ENCODE results near the gene SH3GL2.

Gene SH3GL2

GRCh38 chr9:17594961-17595360 is 16.1 kb downstream of the SH3GL2 start:
- H3K4me1 ChIP-seq (ENCODE audit: control insufficient read depth, low read depth, low read length): no peaks in the 10 kb centered on the region
- H2AK5ac ChIP-seq (ENCODE audit: low read length): no peak overlapping the region
- no peak overlapping the region for H3K4ac ChIP-seq (ENCODE audit: low read depth, low read length)
- no peak overlapping the region for H3K23ac ChIP-seq (ENCODE audit: low read length)
- no peaks in the 10 kb centered on the region for H3K79me1 ChIP-seq (ENCODE audit: low read length)
- H3K4me2 ChIP-seq (ENCODE audit: low read length): no peak overlapping the region
- H3K4me3 ChIP-seq (ENCODE audit: low read length): no peak overlapping the region
- no peak for DNase-seq
- H3K27me3 ChIP-seq (ENCODE audit: insufficient read depth, low read length, poor library complexity): no peaks in the 10 kb centered on the region
- no peaks in the 10 kb centered on the region for H3K79me2 ChIP-seq (ENCODE audit: control insufficient read depth, insufficient read depth, low read length)
- no peak overlapping the region for H4K5ac ChIP-seq (ENCODE audit: low read length)
- H3K9ac ChIP-seq (ENCODE audit: low read length): no peak overlapping the region
- no peak overlapping the region for H2BK15ac ChIP-seq (replicated peaks; ENCODE audit: low read depth)
- H4K8ac ChIP-seq (ENCODE audit: low read depth, low read length): no peak overlapping the region
- no peak overlapping the region for H2BK5ac ChIP-seq (ENCODE audit: low read length)
- no peak overlapping the region for H3K56ac ChIP-seq (ENCODE audit: low read length)
- H3K18ac ChIP-seq (ENCODE audit: low read length): no peak overlapping the region
- no CpG with 5 or more reads among the region's 3 CpGs for WGBS (ENCODE audit: extremely low coverage, insufficient coverage, low lambda C conversion rate)
- H2BK120ac ChIP-seq (ENCODE audit: low read depth, low read length): no peak overlapping the region
- no peak overlapping the region for H3K27ac ChIP-seq (ENCODE audit: low read depth, low read length)
- H3K36me3 ChIP-seq (ENCODE audit: control insufficient read depth, insufficient read depth, low read length): no peaks in the 10 kb centered on the region

GRCh38 chr9:17597977-17598376 is 19.1 kb downstream of the SH3GL2 start:
- no peak for DNase-seq
- no CpG with 5 or more reads among the region's 3 CpGs for WGBS (ENCODE audit: extremely low coverage, insufficient coverage, low lambda C conversion rate)
- no peak overlapping the region for H2BK5ac ChIP-seq (ENCODE audit: low read length)
- no peaks in the 10 kb centered on the region for H3K27me3 ChIP-seq (ENCODE audit: insufficient read depth, low read length, poor library complexity)
- no peaks in the 10 kb centered on the region for H3K79me2 ChIP-seq (ENCODE audit: control insufficient read depth, insufficient read depth, low read length)
- no peak overlapping the region for H3K23ac ChIP-seq (ENCODE audit: low read length)
- H3K18ac ChIP-seq (ENCODE audit: low read length): no peak overlapping the region
- no peak overlapping the region for H4K8ac ChIP-seq (ENCODE audit: low read depth, low read length)
- H3K4me2 ChIP-seq (ENCODE audit: low read length): no peak overlapping the region
- H3K79me1 ChIP-seq (ENCODE audit: low read length): no peaks in the 10 kb centered on the region
- H3K4ac ChIP-seq (ENCODE audit: low read depth, low read length): no peak overlapping the region
- no peak overlapping the region for H3K56ac ChIP-seq (ENCODE audit: low read length)
- H3K36me3 ChIP-seq (ENCODE audit: control insufficient read depth, insufficient read depth, low read length): no peaks in the 10 kb centered on the region
- no peak overlapping the region for H3K9ac ChIP-seq (ENCODE audit: low read length)
- no peak overlapping the region for H3K27ac ChIP-seq (ENCODE audit: low read depth, low read length)
- no peak overlapping the region for H2AK5ac ChIP-seq (ENCODE audit: low read length)
- H2BK15ac ChIP-seq (replicated peaks; ENCODE audit: low read depth): no peak overlapping the region
- no peaks in the 10 kb centered on the region for H3K4me1 ChIP-seq (ENCODE audit: control insufficient read depth, low read depth, low read length)
- H3K4me3 ChIP-seq (ENCODE audit: low read length): no peak overlapping the region
- H2BK120ac ChIP-seq (ENCODE audit: low read depth, low read length): no peak overlapping the region
- no peak overlapping the region for H4K5ac ChIP-seq (ENCODE audit: low read length)

GRCh38 chr9:17600962-17601593 is 22.2 kb downstream of the SH3GL2 start:
- H3K4ac ChIP-seq (ENCODE audit: low read depth, low read length): no peak overlapping the region
- no peak overlapping the region for H2BK120ac ChIP-seq (ENCODE audit: low read depth, low read length)
- DNase-seq: no peak
- no peak overlapping the region for H3K56ac ChIP-seq (ENCODE audit: low read length)
- no CpG with 5 or more reads among the region's 5 CpGs for WGBS (ENCODE audit: extremely low coverage, insufficient coverage, low lambda C conversion rate)
- H4K5ac ChIP-seq (ENCODE audit: low read length): no peak overlapping the region
- H2BK5ac ChIP-seq (ENCODE audit: low read length): no peak overlapping the region
- H3K27ac ChIP-seq (ENCODE audit: low read depth, low read length): no peak overlapping the region
- H3K4me1 ChIP-seq (ENCODE audit: control insufficient read depth, low read depth, low read length): no peaks in the 10 kb centered on the region
- H3K4me3 ChIP-seq (ENCODE audit: low read length): no peak overlapping the region
- no peak overlapping the region for H3K4me2 ChIP-seq (ENCODE audit: low read length)
- no peak overlapping the region for H2BK15ac ChIP-seq (replicated peaks; ENCODE audit: low read depth)
- no peaks in the 10 kb centered on the region for H3K36me3 ChIP-seq (ENCODE audit: control insufficient read depth, insufficient read depth, low read length)
- H3K18ac ChIP-seq (ENCODE audit: low read length): no peak overlapping the region
- no peaks in the 10 kb centered on the region for H3K79me1 ChIP-seq (ENCODE audit: low read length)
- no peak overlapping the region for H2AK5ac ChIP-seq (ENCODE audit: low read length)
- H3K23ac ChIP-seq (ENCODE audit: low read length): no peak overlapping the region
- no peak overlapping the region for H3K9ac ChIP-seq (ENCODE audit: low read length)
- no peaks in the 10 kb centered on the region for H3K27me3 ChIP-seq (ENCODE audit: insufficient read depth, low read length, poor library complexity)
- no peaks in the 10 kb centered on the region for H3K79me2 ChIP-seq (ENCODE audit: control insufficient read depth, insufficient read depth, low read length)
- H4K8ac ChIP-seq (ENCODE audit: low read depth, low read length): no peak overlapping the region

GRCh38 chr9:17604556-17604955 is 25.7 kb downstream of the SH3GL2 start:
- Histone ChIP-seq H3K79me2 (ENCODE audit: control insufficient read depth, insufficient read depth, low read length) (no peaks in the 10 kb centered on the region), H2BK120ac (ENCODE audit: low read depth, low read length) (no peak overlapping the region), H2AK5ac (ENCODE audit: low read length) (no peak overlapping the region), H2BK15ac (replicated peaks; ENCODE audit: low read depth) (no peak overlapping the region), H4K8ac (ENCODE audit: low read depth, low read length) (no peak overlapping the region), H3K4me2 (ENCODE audit: low read length) (no peak overlapping the region), H3K18ac (ENCODE audit: low read length) (no peak overlapping the region), H2BK5ac (ENCODE audit: low read length) (no peak overlapping the region), H3K27me3 (ENCODE audit: insufficient read depth, low read length, poor library complexity) (no peaks in the 10 kb centered on the region), H3K4ac (ENCODE audit: low read depth, low read length) (no peak overlapping the region), H3K9ac (ENCODE audit: low read length) (no peak overlapping the region), H3K23ac (ENCODE audit: low read length) (no peak overlapping the region), H4K5ac (ENCODE audit: low read length) (no peak overlapping the region), H3K4me3 (ENCODE audit: low read length) (no peak overlapping the region), H3K36me3 (ENCODE audit: control insufficient read depth, insufficient read depth, low read length) (no peaks in the 10 kb centered on the region), H3K79me1 (ENCODE audit: low read length) (no peaks in the 10 kb centered on the region), H3K4me1 (ENCODE audit: control insufficient read depth, low read depth, low read length) (no peaks in the 10 kb centered on the region), H3K56ac (ENCODE audit: low read length) (no peak overlapping the region), H3K27ac (ENCODE audit: low read depth, low read length) (no peak overlapping the region)
- no peak for DNase-seq
- WGBS (ENCODE audit: extremely low coverage, insufficient coverage, low lambda C conversion rate): no CpG with 5 or more reads among the region's 5 CpGs

- Histone ChIP-seq H3K79me1 (ENCODE audit: low read length) (no peaks in the 10 kb centered on the region), H3K9ac (ENCODE audit: low read length) (no peak overlapping the region), H3K79me2 (ENCODE audit: control insufficient read depth, insufficient read depth, low read length) (no peaks in the 10 kb centered on the region), H3K4me1 (ENCODE audit: control insufficient read depth, low read depth, low read length) (no peaks in the 10 kb centered on the region), H2BK15ac (replicated peaks; ENCODE audit: low read depth) (no peak overlapping the region), H2BK5ac (ENCODE audit: low read length) (no peak overlapping the region), H3K27me3 (ENCODE audit: insufficient read depth, low read length, poor library complexity) (no peaks in the 10 kb centered on the region), H3K18ac (ENCODE audit: low read length) (no peak overlapping the region), H3K4me3 (ENCODE audit: low read length) (no peak overlapping the region), H3K4me2 (ENCODE audit: low read length) (no peak overlapping the region), H4K8ac (ENCODE audit: low read depth, low read length) (no peak overlapping the region), H4K5ac (ENCODE audit: low read length) (no peak overlapping the region), H3K27ac (ENCODE audit: low read depth, low read length) (no peak overlapping the region), H2BK120ac (ENCODE audit: low read depth, low read length) (no peak overlapping the region), H3K4ac (ENCODE audit: low read depth, low read length) (no peak overlapping the region), H3K36me3 (ENCODE audit: control insufficient read depth, insufficient read depth, low read length) (no peaks in the 10 kb centered on the region), H3K23ac (ENCODE audit: low read length) (no peak overlapping the region), H3K56ac (ENCODE audit: low read length) (no peak overlapping the region), H2AK5ac (ENCODE audit: low read length) (no peak overlapping the region)
- no peak for DNase-seq
- WGBS (ENCODE audit: extremely low coverage, insufficient coverage, low lambda C conversion rate): no CpG with 5 or more reads among the region's 7 CpGs
Observed at GRCh38 chr9:17609312-17610005, 30.6 kb downstream of the SH3GL2 start.

- no peak for DNase-seq
- Histone ChIP-seq H3K56ac (ENCODE audit: low read length) (no peak overlapping the region), H4K8ac (ENCODE audit: low read depth, low read length) (no peak overlapping the region), H3K4me2 (ENCODE audit: low read length) (no peak overlapping the region), H3K9ac (ENCODE audit: low read length) (no peak overlapping the region), H3K36me3 (ENCODE audit: control insufficient read depth, insufficient read depth, low read length) (no peaks in the 10 kb centered on the region), H2BK5ac (ENCODE audit: low read length) (no peak overlapping the region), H2BK15ac (replicated peaks; ENCODE audit: low read depth) (no peak overlapping the region), H3K4me3 (ENCODE audit: low read length) (no peak overlapping the region), H4K5ac (ENCODE audit: low read length) (no peak overlapping the region), H3K4ac (ENCODE audit: low read depth, low read length) (no peak overlapping the region), H2AK5ac (ENCODE audit: low read length) (no peak overlapping the region), H2BK120ac (ENCODE audit: low read depth, low read length) (no peak overlapping the region), H3K79me2 (ENCODE audit: control insufficient read depth, insufficient read depth, low read length) (no peaks in the 10 kb centered on the region), H3K23ac (ENCODE audit: low read length) (no peak overlapping the region), H3K4me1 (ENCODE audit: control insufficient read depth, low read depth, low read length) (peaks cover 2% of the 10 kb centered on the region), H3K27ac (ENCODE audit: low read depth, low read length) (no peak overlapping the region), H3K27me3 (ENCODE audit: insufficient read depth, low read length, poor library complexity) (no peaks in the 10 kb centered on the region), H3K18ac (ENCODE audit: low read length) (no peak overlapping the region), H3K79me1 (ENCODE audit: low read length) (no peaks in the 10 kb centered on the region)
- WGBS (ENCODE audit: extremely low coverage, insufficient coverage, low lambda C conversion rate): no CpG with 5 or more reads among the region's 2 CpGs
Observed at GRCh38 chr9:17611342-17611741, 32.5 kb downstream of the SH3GL2 start.

Measured in mesendoderm (in vitro differentiated cells).